GM18507 (cell line): ENCODE data around the gene SND1.
"Not testable (repeated sequence)": the region's sequence is repeated elsewhere in the genome, so short reads cannot be mapped to it uniquely, and the experiment has no call there.

ENCODE experiments used
- DNase-seq: peaks from one replicate; pipeline ENCODE4 v3.0.0; 2011; ENCODE audit warnings: low read depth; ENCODE audit not compliant: insufficient read length; ENCODE audit errors: extremely low spot score
- FAIRE-seq: peaks from 2 replicates; lab custom pipeline; 2011; peaks lifted over from hg19 to GRCh38; lab: Jason Lieb, UNC

Gene SND1

DNA sequence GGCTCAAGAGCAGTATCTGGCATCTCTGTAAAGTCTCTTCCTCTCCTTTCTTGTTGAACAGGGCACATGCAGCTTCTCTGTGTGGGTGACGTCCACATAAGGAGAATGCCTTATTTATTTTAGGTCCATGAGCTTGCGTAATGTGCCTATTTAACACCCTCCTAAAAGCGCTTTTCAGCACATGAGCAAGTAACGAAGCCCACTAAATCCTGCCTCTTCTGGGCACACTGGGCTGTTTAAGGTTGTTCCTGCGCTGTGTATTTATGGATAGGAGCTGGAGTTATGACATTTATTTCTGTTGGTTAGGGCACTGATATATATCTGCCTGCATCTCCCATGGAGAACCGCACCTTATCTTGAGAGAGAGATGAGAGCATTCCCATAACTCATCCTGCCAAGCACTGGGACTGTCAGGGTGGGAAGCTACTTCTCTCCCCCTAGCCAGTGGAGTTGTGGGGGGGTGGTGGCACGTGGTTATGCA is 303.1 kb downstream of the SND1 start:
- FAIRE-seq, result no peak

DNA sequence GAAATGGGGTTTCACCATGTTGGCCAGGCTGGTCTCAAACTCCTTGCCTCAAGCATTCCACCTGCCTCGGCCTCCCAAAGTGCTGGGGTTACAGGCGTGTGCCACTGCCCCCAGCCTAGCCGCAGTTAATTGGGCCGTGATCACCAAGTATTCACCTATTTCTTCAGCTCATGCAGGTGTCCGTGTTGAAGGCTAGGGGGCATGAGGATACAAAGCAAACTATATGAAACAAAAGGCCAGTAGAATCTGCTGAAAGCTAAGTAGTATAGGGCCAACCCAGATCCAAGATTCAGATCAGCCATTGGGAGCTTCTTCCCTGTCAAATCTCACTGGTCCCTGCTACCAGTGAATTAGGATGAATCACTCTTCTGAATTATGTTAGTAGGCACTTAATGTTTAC is 305.9 kb downstream of the SND1 start:
- no peak for FAIRE-seq

More for the DNA sequence above, 303.1 kb downstream of the SND1 start:
- no peak for DNase-seq

DNA sequence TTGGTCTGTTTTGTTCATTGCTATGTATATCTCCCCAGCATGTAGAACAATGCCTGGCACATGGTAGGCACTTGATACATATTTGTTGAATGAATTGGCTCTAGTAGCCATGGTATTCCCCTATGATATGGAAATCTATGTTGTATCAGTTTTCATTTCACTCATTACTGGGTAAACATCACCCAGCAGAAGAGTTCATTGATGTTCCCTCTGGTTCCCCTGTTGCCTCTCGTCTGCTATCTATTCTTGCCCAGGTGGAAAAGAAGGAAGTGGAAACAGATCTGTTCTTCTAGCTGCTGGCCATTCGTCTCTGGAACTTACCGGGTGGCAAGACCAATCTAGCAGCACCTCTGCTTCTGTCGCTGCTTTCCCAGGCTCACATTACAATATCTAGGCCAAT is 307.8 kb downstream of the SND1 start:
- FAIRE-seq (peak; percentile 53), DNase-seq (no peak)

More for the DNA sequence above, 305.9 kb downstream of the SND1 start:
- no peak for DNase-seq

DNA sequence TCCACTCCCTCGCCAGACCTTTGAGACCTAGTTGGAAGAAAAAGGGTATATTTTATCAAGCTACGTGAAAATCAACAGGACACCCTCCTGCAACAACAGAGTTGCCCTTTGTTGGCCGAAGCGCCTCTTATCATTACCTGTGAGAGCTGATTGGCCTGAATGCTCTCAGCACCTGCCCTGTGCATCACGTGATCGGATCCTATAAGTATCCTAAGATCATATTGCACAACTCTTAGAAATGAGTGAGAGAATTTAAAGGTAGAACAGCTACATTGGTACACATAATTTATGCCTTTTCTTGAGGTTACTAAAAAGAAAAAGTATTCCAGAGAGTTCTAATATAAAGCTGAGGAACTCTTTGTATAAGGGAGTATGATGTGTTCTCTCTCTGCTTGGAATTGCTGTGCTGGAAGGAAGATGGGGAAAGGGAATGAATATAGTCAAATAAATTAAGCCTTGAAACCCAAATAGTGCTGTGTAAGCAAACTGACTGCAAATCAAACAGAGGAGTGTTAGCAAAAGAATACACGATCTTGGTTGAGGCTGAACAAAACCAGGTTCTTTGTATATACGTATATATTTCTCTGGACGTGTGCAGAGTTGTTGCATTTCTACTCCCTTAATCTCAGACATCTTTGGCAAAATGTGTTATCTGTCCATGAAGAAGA is 309.9 kb downstream of the SND1 start:
- DNase-seq (no peak), FAIRE-seq (no peak)

- DNase-seq, result no peak
- no peak for FAIRE-seq
These were observed 310.8 kb downstream of the SND1 start for GRCh38 chr7:127962589-127963361.

- DNase-seq, FAIRE-seq: not testable (repeated sequence)
These were observed 311.9 kb downstream of the SND1 start for GRCh38 chr7:127963850-127964249.

GRCh38 chr7:127967281-127967680 is 315.3 kb downstream of the SND1 start:
- no peak for DNase-seq
- FAIRE-seq, result no peak

- DNase-seq (no peak), FAIRE-seq (no peak)
These were observed 316.6 kb downstream of the SND1 start for GRCh38 chr7:127968547-127968946.

- FAIRE-seq, result no peak
- DNase-seq, result no peak
These were observed 321.8 kb downstream of the SND1 start for GRCh38 chr7:127973832-127974231.

DNA sequence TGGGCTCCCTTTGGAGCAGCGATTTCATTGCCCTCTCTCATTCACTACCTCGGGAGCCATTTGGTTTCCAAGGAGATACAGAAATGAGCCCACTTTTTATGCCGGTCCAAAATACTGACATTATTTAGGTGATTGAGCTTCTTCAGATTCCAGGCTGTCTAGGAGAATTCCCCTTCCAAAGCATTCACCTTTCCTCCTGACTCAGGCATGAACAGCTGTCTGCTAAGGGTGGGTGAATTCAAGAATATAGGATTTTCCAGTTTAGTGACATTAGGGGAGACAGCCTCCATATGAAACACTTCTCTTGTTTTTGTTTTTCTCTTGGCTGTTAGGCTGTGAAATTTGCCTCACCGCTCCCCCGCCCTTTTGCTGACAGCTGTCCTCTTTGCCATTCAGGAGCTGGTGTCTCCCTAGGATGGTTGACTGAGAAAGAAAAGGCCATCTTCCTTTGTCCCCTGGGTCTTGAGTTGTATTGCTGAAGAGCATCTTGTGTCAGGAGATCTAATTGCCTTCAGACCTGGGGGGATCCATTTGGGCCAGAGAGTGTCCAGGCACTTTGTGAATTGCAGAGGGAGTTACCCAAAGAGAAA is 322.5 kb downstream of the SND1 start:
- no peak for DNase-seq
- FAIRE-seq, result no peak

DNA sequence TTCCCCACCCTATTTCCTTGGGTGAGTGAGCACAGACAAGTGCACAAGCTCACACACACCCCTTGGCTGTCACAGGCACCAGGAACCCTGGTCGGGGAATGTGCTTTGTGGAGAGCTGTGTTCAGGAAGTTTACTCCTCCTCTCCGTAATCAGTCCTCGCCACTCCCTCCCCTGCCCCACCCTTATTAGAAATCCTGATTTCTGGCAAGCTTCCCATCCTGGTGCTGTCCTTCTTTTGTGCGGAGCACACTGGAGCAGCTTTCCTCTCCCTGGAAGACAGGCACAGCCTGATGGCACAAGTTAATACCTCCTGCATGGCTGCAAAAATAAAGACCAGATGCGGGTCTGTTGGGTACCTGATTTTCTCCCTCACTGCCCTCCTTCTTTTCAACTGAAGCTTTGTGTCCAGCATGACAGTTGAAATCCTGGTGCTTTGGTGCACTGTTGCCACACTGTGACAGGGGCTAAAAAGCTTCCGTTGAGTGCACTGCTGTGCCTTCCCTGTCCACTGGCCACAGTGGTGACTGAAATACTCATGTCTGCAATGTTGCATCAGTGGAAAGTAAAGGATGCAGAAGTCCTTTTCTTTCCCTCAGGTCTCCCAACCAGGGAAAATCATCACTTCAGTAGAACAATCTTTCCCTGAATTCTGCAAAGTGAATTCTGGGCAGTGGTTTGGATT is 324.2 kb downstream of the SND1 start:
- no peak for DNase-seq
- no peak for FAIRE-seq

DNA sequence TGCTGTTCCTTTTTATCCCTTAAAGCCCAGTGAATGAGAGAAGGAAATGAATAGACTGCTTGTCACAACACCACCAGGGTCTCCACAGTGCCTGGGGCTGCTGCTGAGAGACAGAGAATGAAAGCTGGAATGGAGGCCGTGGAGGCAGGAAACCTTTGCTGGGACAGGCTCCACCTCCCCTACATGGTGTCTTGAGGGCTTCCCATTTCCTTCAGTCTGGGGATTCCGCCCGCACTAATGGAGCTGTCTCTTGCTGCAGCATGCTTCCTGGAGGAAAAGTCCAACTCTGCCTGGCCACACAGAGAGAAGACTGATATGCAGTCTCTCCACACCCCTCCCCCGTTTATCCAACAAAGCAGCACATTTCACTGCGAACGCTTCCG is 324.7 kb downstream of the SND1 start:
- no peak for FAIRE-seq
- DNase-seq, result no peak

DNA sequence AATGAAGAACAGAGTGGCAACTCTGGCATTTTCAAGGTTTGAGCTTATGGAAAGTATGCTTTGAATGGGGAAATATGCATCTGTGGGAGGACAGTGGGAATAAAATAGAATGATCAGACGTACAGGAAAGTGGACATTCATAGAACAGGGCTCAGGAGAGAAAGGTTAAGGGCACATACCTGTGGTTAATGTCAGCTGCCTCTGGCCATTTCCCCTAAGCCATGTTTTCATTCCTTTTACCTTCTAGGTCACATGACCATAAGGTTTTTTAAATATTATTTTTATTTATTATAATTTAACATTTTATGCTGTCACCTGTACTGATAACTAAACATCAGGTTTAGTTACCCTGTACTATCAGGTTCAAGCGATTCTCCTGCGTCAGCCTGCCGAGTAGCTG is 326.4 kb downstream of the SND1 start:
- no peak for DNase-seq
- FAIRE-seq, result no peak

GRCh38 chr7:127979113-127979727 is 327.2 kb downstream of the SND1 start:
- FAIRE-seq, result no peak
- no peak for DNase-seq

- DNase-seq (no peak), FAIRE-seq (no peak)
These were observed 327.7 kb downstream of the SND1 start for GRCh38 chr7:127979728-127980126.

DNA sequence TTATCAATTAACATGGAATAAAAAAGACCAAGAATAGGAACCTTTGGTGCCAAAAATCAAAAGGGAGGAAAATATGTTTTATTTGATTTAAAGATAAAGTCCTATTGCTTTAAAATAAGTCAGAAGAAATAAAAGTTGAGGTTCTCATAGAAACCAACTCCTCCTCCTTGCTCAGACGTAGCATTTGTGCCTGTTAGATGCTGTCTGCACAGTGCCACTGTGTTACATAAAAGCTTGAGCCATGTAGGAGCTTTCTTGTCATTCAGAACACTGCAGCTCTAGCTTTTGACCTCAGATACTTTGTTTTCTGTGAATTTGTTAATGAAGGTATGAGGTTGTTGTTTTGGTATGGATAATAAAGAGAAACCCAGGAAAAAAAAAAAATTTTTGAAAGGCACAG is 328.9 kb downstream of the SND1 start:
- FAIRE-seq (no peak), DNase-seq (no peak)

DNA sequence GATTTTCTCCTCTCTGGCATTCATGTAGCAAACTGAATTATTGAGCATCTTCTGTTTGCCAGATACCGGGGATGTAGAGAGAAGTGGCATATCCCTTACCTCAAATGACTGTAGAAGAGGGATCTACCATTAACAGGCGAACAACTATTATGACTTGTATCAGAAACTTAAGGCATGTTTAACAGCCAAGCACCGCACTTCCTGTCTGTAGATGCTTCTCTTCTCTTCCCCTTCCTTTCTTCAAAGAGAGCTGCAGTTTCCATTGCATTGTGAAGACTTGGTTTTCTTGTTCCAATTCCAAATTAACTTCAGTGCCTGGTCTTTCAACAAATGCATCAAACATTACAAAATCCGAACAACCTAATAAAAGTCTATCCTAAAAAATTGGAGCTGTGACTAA is 330.0 kb downstream of the SND1 start:
- DNase-seq (no peak), FAIRE-seq (no peak)

GRCh38 chr7:127983804-127984332 is 331.9 kb downstream of the SND1 start:
- FAIRE-seq (no peak), DNase-seq (no peak)
